Measurements from ENCODE around the gene HMGXB3. TPM values are rescaled to one million over a fixed set of nuclear protein-coding genes. Genes with fewer than 3 reads are reported as not detected.

HMGXB3 gene
- total and polyA plus RNA-seq, 2 of the 13 experiments (the other 11 are each of a cell fraction or from before 2014, with no cell fraction given) = 18.8 to 23.8 TPM

- ChIA-PET POLR2A (interaction anchor here (1.2 kb wide), 1 partner anchor 12 kb away, joined by 3 read pairs; no protein-coding TSS in a partner anchor), CTCF (ENCODE audit: low intra/inter-chr PET ratio, low total read pairs) (no interaction called here)
- no peak overlapping the region for H3K27ac ChIP-seq (ENCODE audit: extremely low read length, insufficient read depth, low read length)
- peaks cover 4% of the 10 kb centered on the region for H3K79me2 ChIP-seq (ENCODE audit: insufficient read depth, low read length)
- no peak for TF ChIP-seq SNAI1 (CRISPR knock-in tag; IDR thresholded peaks at IDR 0.05; ENCODE audit: borderline replicate concordance)
- no peak for TF ChIP-seq ZMYM3 (CRISPR knock-in tag; IDR thresholded peaks at IDR 0.05)
- TF ChIP-seq CBX2 (IDR thresholded peaks at IDR 0.05; ENCODE audit: low read depth, low read length) = no peak
- no peak for TF ChIP-seq CBX2 (CRISPR knock-in tag; IDR thresholded peaks at IDR 0.05; ENCODE audit: low read depth)
- TF ChIP-seq, protein P1, sequence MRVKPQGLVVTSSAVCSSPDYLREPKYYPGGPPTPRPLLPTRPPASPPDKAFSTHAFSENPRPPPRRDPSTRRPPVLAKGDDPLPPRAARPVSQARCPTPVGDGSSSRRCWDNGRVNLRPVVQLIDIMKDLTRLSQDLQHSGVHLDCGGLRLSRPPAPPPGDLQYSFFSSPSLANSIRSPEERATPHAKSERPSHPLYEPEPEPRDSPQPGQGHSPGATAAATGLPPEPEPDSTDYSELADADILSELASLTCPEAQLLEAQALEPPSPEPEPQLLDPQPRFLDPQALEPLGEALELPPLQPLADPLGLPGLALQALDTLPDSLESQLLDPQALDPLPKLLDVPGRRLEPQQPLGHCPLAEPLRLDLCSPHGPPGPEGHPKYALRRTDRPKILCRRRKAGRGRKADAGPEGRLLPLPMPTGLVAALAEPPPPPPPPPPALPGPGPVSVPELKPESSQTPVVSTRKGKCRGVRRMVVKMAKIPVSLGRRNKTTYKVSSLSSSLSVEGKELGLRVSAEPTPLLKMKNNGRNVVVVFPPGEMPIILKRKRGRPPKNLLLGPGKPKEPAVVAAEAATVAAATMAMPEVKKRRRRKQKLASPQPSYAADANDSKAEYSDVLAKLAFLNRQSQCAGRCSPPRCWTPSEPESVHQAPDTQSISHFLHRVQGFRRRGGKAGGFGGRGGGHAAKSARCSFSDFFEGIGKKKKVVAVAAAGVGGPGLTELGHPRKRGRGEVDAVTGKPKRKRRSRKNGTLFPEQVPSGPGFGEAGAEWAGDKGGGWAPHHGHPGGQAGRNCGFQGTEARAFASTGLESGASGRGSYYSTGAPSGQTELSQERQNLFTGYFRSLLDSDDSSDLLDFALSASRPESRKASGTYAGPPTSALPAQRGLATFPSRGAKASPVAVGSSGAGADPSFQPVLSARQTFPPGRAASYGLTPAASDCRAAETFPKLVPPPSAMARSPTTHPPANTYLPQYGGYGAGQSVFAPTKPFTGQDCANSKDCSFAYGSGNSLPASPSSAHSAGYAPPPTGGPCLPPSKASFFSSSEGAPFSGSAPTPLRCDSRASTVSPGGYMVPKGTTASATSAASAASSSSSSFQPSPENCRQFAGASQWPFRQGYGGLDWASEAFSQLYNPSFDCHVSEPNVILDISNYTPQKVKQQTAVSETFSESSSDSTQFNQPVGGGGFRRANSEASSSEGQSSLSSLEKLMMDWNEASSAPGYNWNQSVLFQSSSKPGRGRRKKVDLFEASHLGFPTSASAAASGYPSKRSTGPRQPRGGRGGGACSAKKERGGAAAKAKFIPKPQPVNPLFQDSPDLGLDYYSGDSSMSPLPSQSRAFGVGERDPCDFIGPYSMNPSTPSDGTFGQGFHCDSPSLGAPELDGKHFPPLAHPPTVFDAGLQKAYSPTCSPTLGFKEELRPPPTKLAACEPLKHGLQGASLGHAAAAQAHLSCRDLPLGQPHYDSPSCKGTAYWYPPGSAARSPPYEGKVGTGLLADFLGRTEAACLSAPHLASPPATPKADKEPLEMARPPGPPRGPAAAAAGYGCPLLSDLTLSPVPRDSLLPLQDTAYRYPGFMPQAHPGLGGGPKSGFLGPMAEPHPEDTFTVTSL (CRISPR knock-in tag; IDR thresholded peaks at IDR 0.05; ENCODE audit: borderline replicate concordance) = no peak
- TF ChIP-seq CREB3 (CRISPR knock-in tag; IDR thresholded peaks at IDR 0.05) = no peak
- no peak for TF ChIP-seq HES4 (CRISPR knock-in tag; IDR thresholded peaks at IDR 0.05; ENCODE audit: borderline replicate concordance)
- no peak for TF ChIP-seq MTA3 (CRISPR knock-in tag; IDR thresholded peaks at IDR 0.05)
- no peak for TF ChIP-seq ZFP62 (CRISPR knock-in tag; IDR thresholded peaks at IDR 0.05)
- no peak for TF ChIP-seq RCOR2 (CRISPR knock-in tag; IDR thresholded peaks at IDR 0.05)
- TF ChIP-seq, protein P2, sequence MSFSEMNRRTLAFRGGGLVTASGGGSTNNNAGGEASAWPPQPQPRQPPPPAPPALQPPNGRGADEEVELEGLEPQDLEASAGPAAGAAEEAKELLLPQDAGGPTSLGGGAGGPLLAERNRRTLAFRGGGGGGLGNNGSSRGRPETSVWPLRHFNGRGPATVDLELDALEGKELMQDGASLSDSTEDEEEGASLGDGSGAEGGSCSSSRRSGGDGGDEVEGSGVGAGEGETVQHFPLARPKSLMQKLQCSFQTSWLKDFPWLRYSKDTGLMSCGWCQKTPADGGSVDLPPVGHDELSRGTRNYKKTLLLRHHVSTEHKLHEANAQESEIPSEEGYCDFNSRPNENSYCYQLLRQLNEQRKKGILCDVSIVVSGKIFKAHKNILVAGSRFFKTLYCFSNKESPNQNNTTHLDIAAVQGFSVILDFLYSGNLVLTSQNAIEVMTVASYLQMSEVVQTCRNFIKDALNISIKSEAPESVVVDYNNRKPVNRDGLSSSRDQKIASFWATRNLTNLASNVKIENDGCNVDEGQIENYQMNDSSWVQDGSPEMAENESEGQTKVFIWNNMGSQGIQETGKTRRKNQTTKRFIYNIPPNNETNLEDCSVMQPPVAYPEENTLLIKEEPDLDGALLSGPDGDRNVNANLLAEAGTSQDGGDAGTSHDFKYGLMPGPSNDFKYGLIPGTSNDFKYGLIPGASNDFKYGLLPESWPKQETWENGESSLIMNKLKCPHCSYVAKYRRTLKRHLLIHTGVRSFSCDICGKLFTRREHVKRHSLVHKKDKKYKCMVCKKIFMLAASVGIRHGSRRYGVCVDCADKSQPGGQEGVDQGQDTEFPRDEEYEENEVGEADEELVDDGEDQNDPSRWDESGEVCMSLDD (CRISPR knock-in tag; IDR thresholded peaks at IDR 0.05; ENCODE audit: borderline replicate concordance) = no peak
- no peak for TF ChIP-seq MAX (IDR thresholded peaks at IDR 0.05)
- no peak for TF ChIP-seq TBX2 (CRISPR knock-in tag; IDR thresholded peaks at IDR 0.05; ENCODE audit: borderline replicate concordance)
- no peak for TF ChIP-seq NR1H2 (CRISPR knock-in tag; IDR thresholded peaks at IDR 0.05; ENCODE audit: borderline replicate concordance, low read depth)
- no peak for TF ChIP-seq PAF1 (CRISPR knock-in tag; IDR thresholded peaks at IDR 0.05)
- no peak for DNase-seq (ENCODE audit: low spot score)
- ATAC-seq = no peak
- no peak overlapping the region for H3K9ac ChIP-seq (ENCODE audit: insufficient read depth, low read depth, low read length)
- H3K4me2 ChIP-seq (ENCODE audit: low read depth, low read length) = no peak overlapping the region
- no peaks in the 10 kb centered on the region for H3K27me3 ChIP-seq (ENCODE audit: control insufficient read depth in 1 of 2, insufficient read depth in 2 of 2, low read length in 2 of 2)
- WGBS (ENCODE audit: low lambda C conversion rate) = 95% methylated on average over 3 of the region's 3 CpGs
- H3K4me1 ChIP-seq (ENCODE audit: insufficient read depth, low read length) = peaks cover 10% of the 10 kb centered on the region
- intact Hi-C loops (cut with micrococcal nuclease; ENCODE audit: unreplicated experiment) = no loop called here
- H2AFZ ChIP-seq (ENCODE audit: low read length) = no peak overlapping the region
- FAIRE-seq = no peak
- no peak overlapping the region for H3K4me3 ChIP-seq (replicated peaks in 1 of 3; ENCODE audit: insufficient read depth in 1 of 3, low read depth in 2 of 3, low read length in 3 of 3)
- no peaks in the 10 kb centered on the region for H4K20me1 ChIP-seq (ENCODE audit: insufficient read depth, low read length)
- peaks cover 44 to 87% of the 10 kb centered on the region in 2 experiments for H3K36me3 ChIP-seq (replicated peaks in 1 of 2; ENCODE audit: control insufficient read depth in 1 of 2, insufficient read depth in 2 of 2, low read length in 2 of 2)
- H3K9me3 ChIP-seq (ENCODE audit: low read length) = peaks cover 8% of the 10 kb centered on the region; the same call in 1 of the 2 replicates
- BruUV-seq (replicated peaks) = no TSS peak
- in situ Hi-C loops (cut with HindIII; ENCODE audit: extremely low pct_ligation_motif_present, low pct_unique_long_range_greater_than_20kb) = no loop called here
Measured at GRCh38 chr5:150014456-150014855, 13.9 kb downstream of the HMGXB3 start.
